H1 (cell line): ENCODE results near the gene CMBL. TPM values are rescaled to one million over a fixed set of nuclear protein-coding genes. Genes with fewer than 3 reads are reported as not detected.

Experiments used
- CTCF ChIA-PET: fragments of 300-600 bp; sonication (Branson Sonifier 250); formaldehyde crosslinking; loops from one replicate; lab custom pipeline; 2021; ENCODE audit not compliant: partially characterized antibody; lab: Charles Lee
- POLR2A ChIA-PET: fragments of 300-600 bp; sonication (Branson Sonifier 250); formaldehyde crosslinking; loops from one replicate; lab custom pipeline; 2021; ENCODE audit warnings: inconsistent platforms; ENCODE audit not compliant: partially characterized antibody; lab: Charles Lee
- DNase-seq, 2 experiments: peaks; one replicate each; pipeline versions ENCODE4 v3.0.0 to v3.0.0-alpha.2; 2010 to 2022; ENCODE audit warnings: low spot score in 2 of 2, low read depth in 1 of 2, mixed read lengths in 1 of 2
- FAIRE-seq: peaks from 2 replicates; lab custom pipeline; 2011; peaks lifted over from hg19 to GRCh38; lab: Jason Lieb, UNC
- H2AFZ ChIP-seq: 2 replicates; pipeline ENCODE4 v1.8.1; 2012; ENCODE audit warnings: low read length, inconsistent platforms
- H2AK5ac ChIP-seq: 2 replicates; pipeline ENCODE4 v1.6.1; 2013; ENCODE audit warnings: low read depth, low read length
- H2BK120ac ChIP-seq: replicated peaks from 2 replicates; pipeline ENCODE3; 2013; ENCODE audit warnings: low read depth, low read length, inconsistent platforms
- H2BK12ac ChIP-seq: 2 replicates; pipeline ENCODE4 v1.6.1; 2013; ENCODE audit warnings: low read depth, low read length
- H2BK15ac ChIP-seq: 2 replicates; pipeline ENCODE4 v1.6.1; 2013; ENCODE audit warnings: low read length
- H2BK20ac ChIP-seq: 2 replicates; pipeline ENCODE4 v1.6.1; 2013; ENCODE audit warnings: low read length
- H2BK5ac ChIP-seq: 2 replicates; pipeline ENCODE4 v1.6.1; 2013; ENCODE audit warnings: low read depth, low read length
- H3K14ac ChIP-seq: 2 replicates; pipeline ENCODE4 v1.6.1; 2013; ENCODE audit warnings: inconsistent platforms; ENCODE audit not compliant: insufficient read length
- H3K18ac ChIP-seq: 2 replicates; pipeline ENCODE4 v1.6.1; 2013; ENCODE audit warnings: low read length; ENCODE audit errors: extremely low read depth
- H3K23ac ChIP-seq: 2 replicates; pipeline ENCODE4 v1.6.1; 2013; ENCODE audit warnings: inconsistent platforms; ENCODE audit not compliant: insufficient read length
- H3K23me2 ChIP-seq: 2 replicates; pipeline ENCODE4 v1.6.1; 2013; ENCODE audit warnings: low read depth, low read length
- H3K27ac ChIP-seq: 2 replicates; pipeline ENCODE4 v1.6.1; 2011; ENCODE audit warnings: low read depth, low read length, inconsistent platforms
- H3K27me3 ChIP-seq, 4 experiments: replicated peaks in 1 of 4; 1 replicate in 1 of 4; 2 replicates in 3 of 4; pipeline versions ENCODE4 v1.6.1 to v1.8.1; 2011 to 2013; ENCODE audit warnings: low read length in 3 of 4, mild to moderate bottlenecking in 3 of 4, inconsistent platforms in 2 of 4, mixed read lengths in 2 of 4, moderate library complexity in 1 of 4; ENCODE audit not compliant: control insufficient read depth in 3 of 4, insufficient read depth in 3 of 4; ENCODE audit errors: extremely low read depth in 1 of 4
- H3K36me3 ChIP-seq, 4 experiments: 2 replicates each; pipeline versions ENCODE4 v1.6.1 to v1.8.1; 2011 to 2013; ENCODE audit warnings: mild to moderate bottlenecking in 4 of 4, low read length in 3 of 4, moderate library complexity in 2 of 4, control low read depth in 1 of 4, inconsistent platforms in 1 of 4; ENCODE audit not compliant: insufficient read depth in 4 of 4, control insufficient read depth in 2 of 4
- H3K4ac ChIP-seq: replicated peaks from 2 replicates; pipeline ENCODE3; 2013; ENCODE audit warnings: low read length, low read depth, mixed read lengths, inconsistent platforms; ENCODE audit not compliant: insufficient read length
- H3K4me1 ChIP-seq, 4 experiments: replicated peaks in 1 of 4; 1 replicate in 1 of 4; 2 replicates in 3 of 4; pipeline versions ENCODE4 v1.6.1 to v1.8.1; 2011 to 2013; ENCODE audit warnings: low read length in 3 of 4, inconsistent platforms in 2 of 4, mixed read lengths in 1 of 4; ENCODE audit not compliant: insufficient read depth in 4 of 4, control insufficient read depth in 3 of 4
- H3K4me2 ChIP-seq, 2 experiments: 2 replicates each; pipeline versions ENCODE4 v1.6.1 to v1.8.1; 2011 to 2013; ENCODE audit warnings: low read depth in 2 of 2, low read length in 2 of 2, control low read depth in 1 of 2, inconsistent platforms in 1 of 2, mild to moderate bottlenecking in 1 of 2; ENCODE audit not compliant: insufficient read depth in 1 of 2
- H3K4me3 ChIP-seq, 4 experiments: fragments of 200-600, 300-600 bp in 1 of 4; sonication (generic), shearing (Covaris generic), sonication (Bioruptor Twin) in 1 of 4; 2 replicates each; pipeline versions ENCODE4 v1.5.1 to v1.8.1; 2011 to 2016; ENCODE audit warnings: low read length in 4 of 4, low read depth in 3 of 4, control low read depth in 2 of 4, inconsistent platforms in 2 of 4, mild to moderate bottlenecking in 2 of 4, mixed read lengths in 1 of 4, moderate library complexity in 1 of 4; ENCODE audit not compliant: insufficient read depth in 2 of 4; ENCODE audit errors: extremely low read depth in 1 of 4
- H3K56ac ChIP-seq: replicated peaks from 2 replicates; pipeline ENCODE3; 2013; ENCODE audit warnings: low read depth, mild to moderate bottlenecking, mixed read lengths, low read length, inconsistent platforms; ENCODE audit not compliant: insufficient read length
- H3K79me1 ChIP-seq: 2 replicates; pipeline ENCODE4 v1.6.1; 2013; ENCODE audit warnings: low read depth, low read length, control low read depth
- H3K79me2 ChIP-seq, 2 experiments: 2 replicates each; pipeline versions ENCODE4 v1.6.1 to v1.8.1; 2012 to 2013; ENCODE audit warnings: low read length in 2 of 2, mild to moderate bottlenecking in 2 of 2, inconsistent platforms in 1 of 2; ENCODE audit not compliant: insufficient read depth in 2 of 2, control insufficient read depth in 1 of 2
- H3K9ac ChIP-seq, 4 experiments: replicated peaks in 1 of 4; 1 replicate in 1 of 4; 2 replicates in 3 of 4; pipeline versions ENCODE4 v1.6.1 to v1.8.1; 2011 to 2013; ENCODE audit warnings: low read depth in 3 of 4, low read length in 3 of 4, control low read depth in 2 of 4, mild to moderate bottlenecking in 2 of 4, moderate library complexity in 2 of 4, inconsistent platforms in 1 of 4; ENCODE audit errors: extremely low read depth in 1 of 4
- H3K9me3 ChIP-seq, 2 experiments: 2 replicates each; pipeline versions ENCODE4 v1.6.1 to v1.8.1; 2012 to 2013; ENCODE audit warnings: mild to moderate bottlenecking in 2 of 2, moderate library complexity in 2 of 2, control low read depth in 1 of 2, inconsistent platforms in 1 of 2, low read depth in 1 of 2, low read length in 1 of 2, mixed read lengths in 1 of 2; ENCODE audit not compliant: insufficient read depth in 2 of 2
- H4K20me1 ChIP-seq, 2 experiments: replicated peaks in 1 of 2; 2 replicates each; pipeline versions ENCODE3 to v1.8.1; 2011 to 2013; ENCODE audit warnings: inconsistent platforms in 2 of 2, low read length in 2 of 2, mild to moderate bottlenecking in 1 of 2; ENCODE audit not compliant: insufficient read depth in 2 of 2, control insufficient read depth in 1 of 2
- H4K5ac ChIP-seq: 2 replicates; pipeline ENCODE4 v1.6.1; 2013; ENCODE audit warnings: low read length, low read depth, mixed read lengths, inconsistent platforms; ENCODE audit not compliant: insufficient read length
- H4K8ac ChIP-seq: 2 replicates; pipeline ENCODE4 v1.8.0; 2013; ENCODE audit warnings: mild to moderate bottlenecking, moderate library complexity, low read length, inconsistent platforms; ENCODE audit not compliant: insufficient read depth; ENCODE audit errors: extremely low read depth
- H4K91ac ChIP-seq: replicated peaks from 2 replicates; pipeline ENCODE3; 2013; ENCODE audit warnings: low read length, mixed read lengths, inconsistent platforms; ENCODE audit not compliant: insufficient read length
- CTBP2 ChIP-seq: IDR thresholded peaks from 2 replicates; pipeline ENCODE4 v1.7.0; 2011; ENCODE audit warnings: borderline replicate concordance, mild to moderate bottlenecking, moderate library complexity, mixed read lengths, low read length; ENCODE audit not compliant: insufficient read depth, insufficient read length
- POLR2A ChIP-seq, 2 experiments: IDR thresholded peaks; 1 replicate in 1 of 2; 2 replicates in 1 of 2; pipeline ENCODE4 v1.6.1; 2011; ENCODE audit warnings: low read depth in 2 of 2, low read length in 2 of 2, mild to moderate bottlenecking in 2 of 2; ENCODE audit errors: control extremely low read depth in 1 of 2
- WGBS, 2 experiments: shearing (Covaris generic) in 1 of 2; methylation state at CpG; one replicate each; pipeline versions ENCODE4 v1.1.6 to v1.1.7; 2013 to 2015; ENCODE audit warnings: low lambda C conversion rate in 2 of 2, mixed read lengths in 2 of 2, inconsistent platforms in 1 of 2, low coverage in 1 of 2, missing lambda C conversion rate in 1 of 2; ENCODE audit not compliant: insufficient replicate concordance in 2 of 2, insufficient coverage in 1 of 2, insufficient read length in 1 of 2; ENCODE audit errors: extremely low coverage in 1 of 2, missing lambda C conversion rate in 1 of 2; 5-methylcytosine and 5-hydroxymethylcytosine counted together
- polyA plus RNA-seq, 7 experiments: library from polyadenylated mRNA; depleted of rRNA in 3 of 7; stranded (reverse) in 5 of 7; unstranded in 2 of 7; fragments of >200 nt in 5 of 7; fragments of 200-250 nt in 2 of 7; gene quantifications; 1 replicate in 5 of 7; 2 replicates in 1 of 7; 4 replicates in 1 of 7; pipeline versions ENCODE4 v1.2.1 to v1.2.3, GENCODE V29; 2011 to 2013; ENCODE audit warnings: missing spikeins in 2 of 7, mixed read lengths in 2 of 7
- total RNA-seq: library from RNA; stranded (reverse); fragmentation: NEBNext Ultra II Directional; extraction: Animal tissue kit (Norgen Biotek cat#: 25700); gene quantifications from 2 replicates; pipeline ENCODE4 v1.2.1, GENCODE V29; 2021

CMBL gene
- total and polyA plus RNA-seq, 2 of the 8 experiments (the other 6 are each of a cell fraction or from before 2014, with no cell fraction given): 27.9 to 32.1 TPM

DNA sequence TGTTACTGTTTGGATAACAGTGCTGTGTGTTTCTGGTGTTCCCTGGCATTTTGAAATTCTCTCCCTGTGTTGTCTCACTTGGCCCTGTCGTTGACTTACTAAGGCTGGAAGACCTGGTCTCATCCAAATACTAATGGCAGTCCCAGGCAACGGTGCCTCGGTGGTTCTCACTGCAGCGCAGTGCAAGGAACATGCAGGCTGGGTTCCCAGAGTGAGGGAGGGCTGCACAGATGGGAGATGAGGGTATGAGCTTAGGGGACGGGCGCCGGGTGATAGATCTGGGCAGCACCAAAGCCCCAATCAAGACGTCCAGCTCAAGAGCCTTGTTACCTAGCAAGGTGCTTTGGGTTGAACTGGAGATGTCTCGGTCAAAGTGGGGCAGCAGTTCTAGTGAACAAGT is 46.6 kb downstream of the CMBL start:
- Histone ChIP-seq H3K23me2 (no peaks in the 10 kb centered on the region), H3K4me3 (no peak overlapping the region), H2BK20ac (no peak overlapping the region), H3K18ac (no peak overlapping the region), H4K91ac (no peak overlapping the region), H2BK12ac (no peak overlapping the region), H2AK5ac (no peak overlapping the region), H2BK5ac (no peak overlapping the region), H3K79me2 (peaks cover 0 to 10% of the 10 kb centered on the region in 2 experiments; a peak in 2 of 4 replicates), H3K4me1 (no peaks in the 10 kb centered on the region), H3K9me3 (no peaks in the 10 kb centered on the region), H3K36me3 (peaks cover 59 to 98% (median 91%) of the 10 kb centered on the region in 4 experiments), H3K4ac (no peak overlapping the region), H3K27me3 (no peaks in the 10 kb centered on the region), H4K8ac (peak overlapping the region; percentile 63; the same call in 1 of the 2 replicates), H3K14ac (no peak overlapping the region), H3K9ac (no peak overlapping the region), H3K79me1 (peaks cover 5% of the 10 kb centered on the region; the same call in 1 of the 2 replicates), H2BK120ac (no peak overlapping the region), H3K4me2 (no peak overlapping the region), H3K27ac (no peak overlapping the region), H3K56ac (no peak overlapping the region), H4K20me1 (peaks cover 5 to 24% of the 10 kb centered on the region in 2 experiments), H2BK15ac (no peak overlapping the region), H2AFZ (no peak overlapping the region), H4K5ac (no peak overlapping the region), H3K23ac (no peak overlapping the region)
- DNase-seq (no peak), FAIRE-seq (no peak)
- ChIA-PET POLR2A (interaction anchor here (0.8 to 9.4 kb wide), 4 partner anchors 9 to 19 kb away, joined by 3 to 128 read pairs (median 3); partner anchors contain the start of genes ATPSCKMT and CCT5), CTCF (interaction anchor here (1.6 kb wide), 1 partner anchor 23 kb away, joined by 5 read pairs; no protein-coding TSS in a partner anchor)
- TF ChIP-seq POLR2A (IDR thresholded peaks at IDR 0.05; ENCODE audit: control extremely low read depth in 1 of 2, low read depth in 2 of 2, low read length in 2 of 2) (0 out of 3 replicates have a peak, but pooled peaks of 1 of the 2 experiments have one; percentile 14), CTBP2 (no peak)
- WGBS, 2 experiments: 82% methylated on average over 9 of the region's 9 CpGs; no CpG with 5 or more reads in 1 of the 2 experiments
